Measurements from ENCODE around the gene ITGB5.
"Not testable (repeated sequence)": the region's sequence is repeated elsewhere in the genome, so short reads cannot be mapped to it uniquely, and the experiment has no call there.

ITGB5 gene

GRCh38 chr3:124834723-124835718 lies 52.1 kb downstream of the ITGB5 start:
- peak; percentile 86 to 87 for DNase-seq

DNA sequence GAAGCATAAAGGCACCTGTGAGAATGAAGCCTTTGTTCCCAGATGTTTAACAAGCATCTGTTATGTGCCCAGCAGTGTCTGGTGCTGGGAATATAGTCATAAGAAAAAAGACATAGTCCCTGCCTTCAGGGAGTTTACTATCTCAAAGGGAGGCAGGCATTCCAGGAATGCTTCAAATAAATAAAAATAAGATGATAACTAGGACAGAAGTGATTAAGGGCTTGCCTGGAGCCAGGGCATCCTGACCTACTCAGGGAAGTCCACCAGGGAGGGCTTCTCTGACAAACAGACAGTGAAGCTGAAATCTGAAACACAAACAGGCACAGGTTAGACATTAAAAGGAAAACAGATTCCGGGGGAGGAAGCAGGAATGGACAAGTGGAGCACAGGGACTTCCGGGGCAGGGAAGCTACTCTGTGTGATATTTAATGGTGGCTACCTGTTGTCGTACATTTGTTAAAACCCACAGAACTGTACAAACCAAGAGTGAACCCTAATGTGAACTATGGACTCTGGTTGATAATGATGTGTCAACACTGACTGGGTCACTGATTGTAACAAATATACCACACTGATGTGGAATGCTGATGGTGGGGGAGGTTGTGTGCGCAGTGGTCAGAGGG lies 53.3 kb downstream of the ITGB5 start:
- DNase-seq, result no peak

DNA sequence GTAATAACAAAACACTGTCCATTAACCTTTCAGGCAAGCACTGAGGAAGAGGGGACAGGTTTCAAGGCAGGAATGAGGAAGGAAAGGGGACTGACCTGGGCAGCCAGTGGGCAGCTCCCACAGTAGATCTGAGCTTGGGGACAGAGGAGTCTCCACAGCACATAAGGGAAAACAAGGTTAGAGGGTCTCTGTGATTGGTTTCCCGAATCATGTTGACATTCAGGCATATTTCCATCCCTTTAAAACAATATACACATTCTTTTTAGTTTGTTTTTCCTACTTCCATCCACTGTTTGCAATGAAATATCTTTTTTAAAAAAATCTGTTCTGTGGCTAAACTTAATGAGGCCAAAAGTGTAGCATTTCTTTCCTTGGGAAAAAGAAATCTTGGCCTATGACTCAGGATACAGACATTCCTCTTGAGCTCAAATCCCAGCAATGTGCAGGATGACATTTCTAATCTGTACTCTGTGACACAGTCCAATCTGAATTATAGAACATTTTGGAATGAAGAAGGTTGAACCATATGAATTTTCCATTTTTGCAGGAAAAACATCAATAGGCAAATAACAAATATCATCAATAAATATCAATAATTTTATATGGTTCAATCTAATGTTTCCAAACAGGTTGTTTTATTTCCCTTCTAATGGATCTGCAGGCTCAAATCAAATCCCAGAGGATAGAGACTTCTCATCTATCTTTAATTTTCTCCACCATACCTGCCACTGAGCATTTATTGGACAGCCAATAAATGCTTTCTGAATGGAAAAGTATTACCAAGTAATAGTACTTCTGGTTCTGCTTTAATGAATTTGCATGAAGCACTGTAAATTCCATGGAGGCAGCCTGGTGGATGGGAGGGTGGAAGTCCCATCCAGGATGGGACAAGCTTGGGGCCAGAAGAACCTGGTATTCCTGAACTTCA lies 54.1 kb downstream of the ITGB5 start:
- no peak for DNase-seq

GRCh38 chr3:124831628-124832199 lies 55.5 kb downstream of the ITGB5 start:
- DNase-seq, result no peak

DNA sequence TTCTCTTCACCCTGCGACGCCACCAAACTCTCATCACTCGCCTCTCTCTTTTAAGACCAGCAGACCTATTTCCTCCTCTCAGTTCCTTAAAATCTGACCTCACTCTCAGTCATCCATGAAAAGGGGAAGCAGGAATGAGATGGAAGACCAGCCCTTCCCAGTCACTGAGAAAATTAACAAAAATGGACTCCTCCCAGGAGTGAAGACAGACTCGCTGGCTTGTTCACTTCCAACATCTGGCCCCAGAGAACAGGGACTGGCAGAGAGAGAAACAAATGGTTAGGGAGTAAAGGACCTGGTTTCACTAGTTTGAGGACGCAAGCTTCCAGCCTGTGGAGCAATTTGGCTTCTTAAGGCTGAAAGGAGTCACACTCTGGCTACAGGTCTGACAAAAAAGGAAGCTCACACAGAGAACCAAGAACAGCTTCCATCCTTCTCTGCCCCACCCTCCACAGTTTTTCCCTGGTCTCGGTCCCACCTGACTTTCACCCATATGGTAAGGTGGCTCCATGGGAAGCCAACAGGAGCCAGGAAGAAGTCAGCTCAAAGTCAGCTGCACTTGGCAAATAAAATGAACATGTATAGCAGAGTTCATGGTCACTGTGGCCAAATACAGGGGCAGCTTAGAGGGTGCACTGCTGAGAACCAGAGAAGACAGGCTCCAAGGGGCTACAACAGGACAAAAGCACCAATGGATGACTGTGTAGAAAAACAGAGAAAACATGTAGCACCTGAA lies 57.2 kb downstream of the ITGB5 start:
- DNase-seq, result no peak

- no peak for DNase-seq
Observed at GRCh38 chr3:124829178-124829818, 57.9 kb downstream of the ITGB5 start.

DNA sequence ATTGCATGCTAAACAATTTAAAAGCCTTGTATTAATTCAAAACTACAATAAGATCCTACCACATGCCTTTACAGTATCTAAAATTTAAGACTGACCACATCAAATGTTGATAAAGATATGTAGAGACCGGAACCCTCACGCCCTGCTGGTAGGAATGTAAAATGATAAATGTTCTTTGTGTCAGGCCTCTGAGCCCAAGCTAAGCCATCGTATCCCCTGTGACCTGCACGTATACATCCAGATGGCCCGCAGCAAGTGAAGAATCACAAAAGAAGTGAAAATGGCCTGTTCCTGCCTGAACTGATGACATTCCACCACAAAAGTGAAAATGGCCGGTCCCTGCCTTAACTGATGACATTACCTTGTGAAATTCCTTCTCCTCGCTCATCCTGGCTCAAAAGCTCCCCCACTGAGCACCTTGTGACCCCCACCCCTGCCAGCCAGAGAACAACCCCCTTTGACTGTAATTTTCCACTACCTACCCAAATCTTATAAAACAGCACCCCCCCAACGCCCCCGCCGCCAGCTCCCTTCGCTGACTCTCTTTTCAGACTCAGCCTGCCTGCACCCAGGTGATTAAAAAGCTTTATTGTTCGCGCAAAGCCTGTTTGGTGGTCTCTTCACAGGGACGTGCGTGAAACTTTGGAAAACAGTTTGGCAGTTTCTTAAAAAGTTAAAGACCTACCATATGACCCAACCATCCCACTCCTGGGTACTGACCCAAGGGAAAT lies 59.5 kb downstream of the ITGB5 start:
- DNase-seq, result not testable (repeated sequence)

DNA sequence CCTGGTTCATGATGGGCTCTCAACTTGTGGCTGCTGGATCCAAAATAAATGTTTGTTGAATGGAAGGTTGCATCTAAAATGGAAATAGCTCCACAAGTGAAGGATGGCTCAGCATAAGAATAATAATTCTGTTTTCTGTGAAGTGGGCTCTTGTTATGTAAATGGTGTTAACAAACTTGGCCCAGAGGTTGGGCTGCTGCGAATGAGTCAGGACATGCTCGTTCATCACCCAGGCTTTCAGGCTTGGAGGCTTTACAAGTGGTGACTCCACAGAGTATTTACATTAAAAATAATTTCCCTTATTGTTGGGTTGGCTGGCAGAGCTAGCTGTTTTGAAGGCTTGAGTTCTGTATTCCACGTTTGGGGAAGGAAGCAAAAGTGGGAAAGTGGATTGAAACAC lies 60.5 kb downstream of the ITGB5 start:
- no peak for DNase-seq

DNA sequence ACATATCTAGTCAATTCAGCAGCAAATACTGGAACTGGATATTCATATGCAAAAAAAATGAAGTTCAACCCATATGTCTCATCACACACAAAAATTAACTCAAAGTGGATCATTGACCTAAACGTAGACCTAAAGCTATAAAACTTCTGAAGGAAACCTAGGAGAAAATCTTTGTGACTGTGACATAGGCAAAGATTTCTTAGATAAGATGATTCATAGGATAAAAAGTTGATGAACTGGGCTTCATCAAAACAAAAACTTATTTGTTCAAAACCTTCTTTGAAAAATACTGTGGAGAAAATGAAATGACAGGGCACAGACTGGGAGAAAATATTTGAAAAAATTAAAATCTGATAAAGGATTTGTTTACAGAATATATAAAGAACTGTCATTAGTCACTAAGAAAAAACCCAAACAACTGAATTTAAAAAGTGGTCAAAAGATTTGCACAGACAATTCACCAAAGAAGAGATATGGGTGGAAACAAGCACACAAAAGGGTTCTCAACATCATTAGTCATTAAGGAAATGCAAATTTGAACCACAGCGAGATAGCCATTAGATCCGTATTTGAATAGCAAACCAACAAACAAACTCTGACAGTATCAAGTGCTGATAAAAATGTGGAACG lies 62.8 kb downstream of the ITGB5 start:
- no peak for DNase-seq

GRCh38 chr3:124823648-124824047 lies 63.5 kb downstream of the ITGB5 start:
- no peak for DNase-seq

DNA sequence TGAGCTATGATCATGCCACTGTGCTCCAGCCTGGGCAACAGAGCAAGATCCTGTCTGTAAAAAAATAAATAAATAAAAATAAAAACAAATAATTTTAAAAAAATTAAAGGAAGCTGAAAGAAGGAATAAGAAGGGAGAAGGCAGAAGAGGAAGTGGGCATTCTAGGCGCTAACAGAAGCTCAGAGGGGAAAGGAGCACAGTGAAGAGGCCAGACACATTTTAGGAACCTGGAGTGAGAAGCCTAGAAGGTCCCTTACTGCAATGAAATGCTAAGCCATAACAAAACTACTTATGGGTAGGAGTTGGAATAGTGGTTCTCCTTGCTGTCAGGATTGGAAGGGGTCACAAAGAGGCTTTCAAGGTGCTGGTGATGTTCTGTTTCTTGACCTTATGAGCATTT lies 64.0 kb downstream of the ITGB5 start:
- DNase-seq, result no peak

GRCh38 chr3:124821356-124821755 lies 65.8 kb downstream of the ITGB5 start:
- DNase-seq, result no peak

- no peak for DNase-seq
Observed at GRCh38 chr3:124818398-124819091, 68.6 kb downstream of the ITGB5 start.

GRCh38 chr3:124817079-124817478 lies 70.1 kb downstream of the ITGB5 start:
- DNase-seq, result no peak

DNA sequence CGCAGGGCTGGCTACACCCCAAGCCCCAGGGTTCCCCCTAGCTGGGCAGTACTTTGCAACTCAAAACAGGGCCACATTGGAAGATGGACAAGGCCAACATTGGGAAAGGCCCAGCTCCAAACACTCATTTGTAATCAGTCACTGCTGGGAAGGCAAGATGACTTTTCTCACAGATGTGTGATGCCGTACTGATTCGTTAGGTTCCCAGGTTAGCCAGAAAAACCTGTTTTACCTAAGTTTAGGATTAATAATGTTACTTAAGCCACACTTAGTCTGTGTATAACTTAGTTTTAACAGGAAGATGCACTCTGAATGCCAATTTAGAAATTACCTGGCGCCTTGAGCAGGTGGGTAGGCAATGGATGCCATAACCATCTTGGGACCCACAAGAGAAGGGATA lies 71.0 kb downstream of the ITGB5 start:
- DNase-seq, result no peak

GRCh38 chr3:124815781-124816180 lies 71.4 kb downstream of the ITGB5 start:
- DNase-seq, result no peak

- no peak for DNase-seq
Observed at GRCh38 chr3:124814620-124815421, 72.3 kb downstream of the ITGB5 start.

DNA sequence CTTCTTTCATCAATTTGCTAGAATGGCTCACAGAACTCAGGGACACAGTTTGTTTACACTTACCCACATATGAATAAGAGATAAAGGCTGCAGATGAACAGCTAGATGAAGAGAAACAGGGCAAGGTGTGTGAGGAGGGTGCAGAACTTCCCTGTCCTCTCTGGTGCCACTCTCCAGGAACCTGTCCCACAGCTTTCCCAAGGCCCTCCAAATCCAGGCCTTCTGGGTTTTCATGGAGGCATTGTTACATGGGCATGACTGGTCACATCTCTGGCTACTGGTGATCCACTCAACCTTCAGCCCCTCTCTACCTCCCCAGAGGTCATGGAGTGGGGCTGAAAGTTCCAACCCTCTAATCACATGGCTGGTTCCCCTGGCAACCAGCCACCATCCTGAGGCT lies 73.6 kb downstream of the ITGB5 start:
- no peak for DNase-seq
